SK-N-SH (cell line): ENCODE data around the gene TMEM184B.

Experiments used
- CHD2 ChIP-seq: fragments of 150-350 bp; IDR thresholded peaks from 2 replicates; pipeline ENCODE4 v1.6.1; 2018; ENCODE audit warnings: low read length; ENCODE audit not compliant: partially characterized antibody
- CTCF ChIP-seq: fragments of 200-600 bp; sonication (generic); IDR thresholded peaks from 2 replicates; pipeline ENCODE4 v1.6.1; 2017; ENCODE audit warnings: antibody characterized with exemption, mild to moderate bottlenecking, moderate library complexity
- JUND ChIP-seq: IDR thresholded peaks from 2 replicates; pipeline ENCODE4 v1.4.0; 2012
- RFX5 ChIP-seq: IDR thresholded peaks from 2 replicates; pipeline ENCODE4 v1.6.1; 2012; ENCODE audit warnings: mild to moderate bottlenecking, improper control_type of control experiment, low read length
- ZBTB33 ChIP-seq: IDR thresholded peaks from 2 replicates; pipeline ENCODE4 v1.4.0; 2012; ENCODE audit warnings: low read depth, borderline replicate concordance

- no peak for TF ChIP-seq CTCF
- TF ChIP-seq RFX5, result no peak
- TF ChIP-seq ZBTB33, result no peak
- no peak for TF ChIP-seq CHD2
- TF ChIP-seq JUND, result no peak
Measured at GRCh38 chr22:38203090-38203810, 69.6 kb downstream of the TMEM184B start.
